Hepatocyte (in vitro differentiated cells): ENCODE results near the gene PDCL3. TPM values are rescaled to one million over a fixed set of nuclear protein-coding genes. Genes with fewer than 3 reads are reported as not detected.

Source experiments
- DNase-seq: peaks from one replicate; pipeline ENCODE4 v3.0.0-alpha.2; 2016; ENCODE audit warnings: low spot score
- H2AFZ ChIP-seq: fragments of 200-600 bp; sonication (generic); 2 replicates; pipeline ENCODE4 v1.6.0; 2016; ENCODE audit warnings: antibody characterized with exemption, mild to moderate bottlenecking
- H3K27ac ChIP-seq: fragments of 200-600 bp; sonication (generic); 2 replicates; pipeline ENCODE4 v1.5.1; 2016; ENCODE audit warnings: mild to moderate bottlenecking
- H3K27me3 ChIP-seq: fragments of 200-600 bp; sonication (generic); 2 replicates; pipeline ENCODE4 v1.6.1; 2016
- H3K36me3 ChIP-seq: fragments of 200-600 bp; sonication (generic); replicated peaks from 2 replicates; pipeline ENCODE4 v1.5.1; 2016; ENCODE audit warnings: low read depth; ENCODE audit not compliant: insufficient read depth
- H3K4me1 ChIP-seq: fragments of 200-600 bp; sonication (generic); 2 replicates; pipeline ENCODE4 v1.5.1; 2016; ENCODE audit warnings: mild to moderate bottlenecking, moderate library complexity; ENCODE audit not compliant: insufficient read depth
- H3K4me2 ChIP-seq: fragments of 200-600 bp; sonication (generic); 2 replicates; pipeline ENCODE4 v1.6.0; 2016
- H3K4me3 ChIP-seq: fragments of 200-600 bp; sonication (generic); 2 replicates; pipeline ENCODE4 v1.5.1; 2016; ENCODE audit warnings: mild to moderate bottlenecking
- H3K79me2 ChIP-seq: fragments of 200-600 bp; sonication (generic); 2 replicates; pipeline ENCODE4 v1.6.0; 2017; ENCODE audit warnings: mild to moderate bottlenecking
- H3K9me2 ChIP-seq: fragments of 200-600 bp; sonication (generic); replicated peaks from 2 replicates; pipeline ENCODE4 v1.6.0; 2017; ENCODE audit warnings: mild to moderate bottlenecking; ENCODE audit not compliant: insufficient read depth
- H3K9me3 ChIP-seq: fragments of 200-600 bp; sonication (generic); 2 replicates; pipeline ENCODE4 v1.5.1; 2016; ENCODE audit warnings: low read depth, mild to moderate bottlenecking
- H4K20me1 ChIP-seq: fragments of 200-600 bp; sonication (generic); 2 replicates; pipeline ENCODE4 v1.6.0; 2016; ENCODE audit warnings: mild to moderate bottlenecking; ENCODE audit not compliant: insufficient read depth, poor library complexity, severe bottlenecking
- CTCF ChIP-seq: fragments of 200-600 bp; sonication (generic); IDR thresholded peaks from 2 replicates; pipeline ENCODE4 v1.5.1; 2016; ENCODE audit warnings: antibody characterized with exemption, mild to moderate bottlenecking; ENCODE audit not compliant: poor library complexity
- EZH2 ChIP-seq: fragments of 200-600 bp; sonication (generic); IDR thresholded peaks from 2 replicates; pipeline ENCODE4 v1.6.1; 2016; ENCODE audit warnings: antibody characterized with exemption, mild to moderate bottlenecking, borderline replicate concordance
- EZH2phosphoT487 ChIP-seq: fragments of 200-600 bp; sonication (generic); IDR thresholded peaks from one replicate; pipeline ENCODE4 v1.6.1; 2018; ENCODE audit warnings: antibody characterized with exemption, mild to moderate bottlenecking, low read depth, moderate library complexity; ENCODE audit not compliant: unreplicated experiment, severe bottlenecking
- WGBS: methylation state at CpG from one replicate; pipeline ENCODE4 v1.1.6; 2016; ENCODE audit warnings: low lambda C conversion rate; ENCODE audit errors: missing lambda C conversion rate; 5-methylcytosine and 5-hydroxymethylcytosine counted together
- polyA plus RNA-seq: library from polyadenylated mRNA; unstranded; fragments of >200 nt; fragmentation: Nextera tagmentation; extraction: Ambion mirVana; gene quantifications from 2 replicates; pipeline ENCODE4 v1.2.1, GENCODE V29; 2016
- total RNA-seq: library from RNA; depleted of rRNA; stranded (reverse); fragments of >200 nt; gene quantifications from 2 replicates; pipeline ENCODE4 v1.2.3, GENCODE V29; 2014

Gene PDCL3
- total and polyA plus RNA-seq, 2 experiments from 2014 or later: 16.5 to 32.8 TPM

- no peaks in the 10 kb centered on the region for H3K9me2 ChIP-seq
- TF ChIP-seq EZH2 (no peak), CTCF (no peak), EZH2phosphoT487 (no peak)
- no peaks in the 10 kb centered on the region for H4K20me1 ChIP-seq
- no peaks in the 10 kb centered on the region for H3K9me3 ChIP-seq
- no peaks in the 10 kb centered on the region for H3K79me2 ChIP-seq
- no peaks in the 10 kb centered on the region for H3K4me1 ChIP-seq
- no peak overlapping the region for H3K4me3 ChIP-seq
- no peak overlapping the region for H2AFZ ChIP-seq
- no peak overlapping the region for H3K27ac ChIP-seq
- H3K36me3 ChIP-seq: no peaks in the 10 kb centered on the region
- DNase-seq: no peak
- H3K27me3 ChIP-seq: no peaks in the 10 kb centered on the region
- no peak overlapping the region for H3K4me2 ChIP-seq
- WGBS: 80% methylated on average over 3 of the region's 3 CpGs
Measured at GRCh38 chr2:100589527-100589926, 26.7 kb downstream of the PDCL3 start.

GRCh38 chr2:100592226-100592625, 29.4 kb downstream of the PDCL3 start:
- 38% methylated on average over 1 of the region's 1 CpG for WGBS
- TF ChIP-seq CTCF (no peak), EZH2 (no peak), EZH2phosphoT487 (no peak)
- Histone ChIP-seq H3K4me2 (no peak overlapping the region), H4K20me1 (no peaks in the 10 kb centered on the region), H3K9me2 (no peaks in the 10 kb centered on the region), H3K27me3 (no peaks in the 10 kb centered on the region), H2AFZ (no peak overlapping the region), H3K4me1 (no peaks in the 10 kb centered on the region), H3K79me2 (no peaks in the 10 kb centered on the region), H3K9me3 (no peaks in the 10 kb centered on the region), H3K27ac (no peak overlapping the region), H3K36me3 (no peaks in the 10 kb centered on the region), H3K4me3 (no peak overlapping the region)
- DNase-seq: no peak

GRCh38 chr2:100596465-100596864, 33.7 kb downstream of the PDCL3 start:
- Histone ChIP-seq H3K27me3 (no peaks in the 10 kb centered on the region), H3K79me2 (no peaks in the 10 kb centered on the region), H3K4me1 (no peaks in the 10 kb centered on the region), H3K27ac (no peak overlapping the region), H3K36me3 (no peaks in the 10 kb centered on the region), H3K9me3 (no peaks in the 10 kb centered on the region), H2AFZ (no peak overlapping the region), H3K4me2 (no peak overlapping the region), H4K20me1 (no peaks in the 10 kb centered on the region), H3K9me2 (no peaks in the 10 kb centered on the region), H3K4me3 (no peak overlapping the region)
- TF ChIP-seq EZH2 (no peak), CTCF (no peak), EZH2phosphoT487 (no peak)
- no peak for DNase-seq
- WGBS: 92% methylated on average over 5 of the region's 5 CpGs

GRCh38 chr2:100599566-100599965, 36.8 kb downstream of the PDCL3 start:
- no peaks in the 10 kb centered on the region for H3K36me3 ChIP-seq
- no peak for DNase-seq
- H3K9me3 ChIP-seq: no peaks in the 10 kb centered on the region
- H3K4me2 ChIP-seq: no peak overlapping the region
- TF ChIP-seq EZH2 (no peak), EZH2phosphoT487 (no peak), CTCF (no peak)
- no peaks in the 10 kb centered on the region for H3K27me3 ChIP-seq
- no peak overlapping the region for H3K4me3 ChIP-seq
- no peaks in the 10 kb centered on the region for H4K20me1 ChIP-seq
- H3K4me1 ChIP-seq: no peaks in the 10 kb centered on the region
- H3K27ac ChIP-seq: no peak overlapping the region
- WGBS: 95% methylated on average over 3 of the region's 3 CpGs
- H3K9me2 ChIP-seq: no peaks in the 10 kb centered on the region
- H2AFZ ChIP-seq: no peak overlapping the region
- no peaks in the 10 kb centered on the region for H3K79me2 ChIP-seq
